Cardiac fibroblast (primary cell): Measurements from ENCODE around the gene DMTF1.
A peak's percentile ranks its signal among the peaks of the same experiment; 100 is the strongest.

Experiments used
- DNase-seq, 2 donors: peaks; one replicate each; pipeline versions ENCODE4 v3.0.0 to v3.0.0-alpha.2; 2010; ENCODE audit warnings: low read depth in 2 of 2
- H3K4me3 ChIP-seq, 2 donors: replicated peaks in 1 of 2; 1 replicate in 1 of 2; 2 replicates in 1 of 2; pipeline ENCODE4 v1.5.1; 2011; ENCODE audit warnings: low read depth in 2 of 2, low read length in 2 of 2, mild to moderate bottlenecking in 2 of 2, moderate library complexity in 1 of 2
- CTCF ChIP-seq: IDR thresholded peaks from one replicate; pipeline ENCODE4 v1.5.1; 2011; ENCODE audit warnings: low read depth, mild to moderate bottlenecking, low read length, inconsistent platforms

The DMTF1 gene

DNA sequence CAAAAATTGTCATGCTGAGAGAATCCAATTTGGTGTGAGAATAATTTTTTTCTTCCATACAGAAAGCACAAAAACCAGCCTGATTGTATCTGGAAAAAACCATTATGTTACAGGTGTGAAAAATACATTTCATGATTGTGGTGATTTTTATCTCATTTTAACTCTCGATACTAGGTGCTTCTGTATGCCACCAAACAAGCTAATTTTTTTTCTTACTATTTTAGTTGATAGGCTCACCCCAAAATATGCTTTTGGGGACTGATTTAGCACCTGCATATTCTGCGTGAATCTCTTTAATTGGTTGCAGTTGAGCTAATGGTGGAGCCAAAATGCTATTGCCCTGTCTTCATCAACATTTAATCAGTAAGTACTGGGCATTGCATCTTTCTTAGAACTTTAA is 1.9 kb downstream of the DMTF1 start:
- H3K4me3 ChIP-seq, result peak overlapping the region; percentile 74 to 79
- no peak for DNase-seq

DNA sequence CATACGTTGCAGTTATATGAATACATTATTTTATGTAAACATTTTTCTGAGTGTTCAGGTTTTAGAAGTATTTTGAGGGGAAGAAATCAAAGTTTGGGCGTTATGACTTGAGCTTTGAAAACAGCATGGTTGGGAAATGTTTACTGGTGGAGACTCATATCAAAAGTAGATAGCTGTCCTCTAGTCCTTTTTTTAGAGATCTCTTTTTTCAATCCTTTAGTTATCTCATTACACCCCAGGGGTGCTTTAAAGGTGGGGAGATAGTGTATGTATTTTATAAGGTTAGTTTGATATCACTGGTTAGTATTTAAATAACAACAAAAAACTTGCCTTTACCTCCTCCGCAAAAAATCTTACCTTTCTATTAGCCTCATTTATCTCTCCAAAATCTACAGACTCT is 2.3 kb downstream of the DMTF1 start:
- TF ChIP-seq CTCF, result no peak
- DNase-seq, result no peak
- H3K4me3 ChIP-seq, result peak overlapping the region; percentile 74 to 79

More for the DNA sequence above, 1.9 kb downstream of the DMTF1 start:
- no peak for TF ChIP-seq CTCF

DNA sequence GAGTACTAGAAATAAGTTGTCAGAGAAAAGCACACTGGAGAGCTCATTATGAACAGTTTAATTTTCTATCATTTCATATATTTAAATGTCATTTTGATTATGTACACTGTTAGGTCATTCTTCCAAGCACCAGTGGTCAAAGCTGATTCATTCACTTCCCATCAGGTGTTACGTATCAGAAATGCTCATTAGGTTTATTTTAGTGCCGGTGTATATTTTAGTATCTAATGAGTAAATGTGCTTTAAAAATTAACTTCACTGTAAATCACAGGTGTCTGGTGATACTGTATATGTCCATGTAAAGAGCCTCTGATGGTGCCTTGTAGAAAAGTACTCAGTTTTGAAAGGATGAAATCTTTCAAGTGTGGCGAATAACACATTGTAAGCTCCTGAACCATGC is 3.5 kb downstream of the DMTF1 start:
- TF ChIP-seq CTCF, result no peak
- H3K4me3 ChIP-seq, result no peak overlapping the region
- peak in 1 of 2 donors; percentile 17 for DNase-seq

- TF ChIP-seq CTCF, result no peak
- H3K4me3 ChIP-seq, result no peak overlapping the region
- peak in 1 of 2 donors; percentile 32 for DNase-seq
These were observed 4.5 kb downstream of the DMTF1 start for GRCh38 chr7:87156709-87157108.

DNA sequence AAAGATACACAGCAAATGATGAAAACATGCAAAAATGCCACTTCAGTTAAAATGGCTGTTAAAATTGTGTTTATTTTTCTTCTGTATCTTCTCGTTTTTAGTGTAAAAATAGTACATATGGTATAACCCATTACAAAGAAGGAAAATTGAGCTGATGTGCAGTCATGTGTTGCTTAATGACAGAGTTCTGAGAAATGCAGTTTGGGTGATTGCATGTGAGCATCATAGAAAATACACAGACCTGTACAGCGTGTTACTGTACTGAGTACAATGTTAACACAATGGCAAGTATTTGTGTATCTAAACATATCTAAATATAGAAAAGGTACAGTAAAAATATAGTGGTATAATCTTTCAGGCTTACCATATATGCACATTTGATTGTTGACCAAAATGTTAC is 7.3 kb downstream of the DMTF1 start:
- peak in 1 of 2 donors; percentile 3 for DNase-seq
- H3K4me3 ChIP-seq, result no peak overlapping the region
- TF ChIP-seq CTCF, result no peak

DNA sequence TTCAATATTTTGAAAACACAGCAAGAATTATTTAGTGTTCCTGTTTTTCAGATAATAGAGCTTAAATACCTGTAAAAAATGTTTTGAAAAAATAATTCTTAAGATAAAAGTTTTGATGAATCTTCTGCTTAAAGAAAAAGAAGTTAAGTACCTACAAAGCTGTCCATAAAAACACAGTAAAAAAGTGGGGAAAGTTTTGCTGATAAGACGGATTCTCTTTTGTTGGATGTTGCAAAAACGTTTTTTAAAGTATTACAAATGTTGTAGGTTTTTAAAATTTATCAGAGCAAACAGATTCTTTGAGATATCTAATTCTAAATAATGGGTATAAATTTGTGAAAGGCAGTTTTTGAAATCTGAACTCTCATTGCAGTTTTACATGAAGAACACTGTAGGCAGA is 12.2 kb downstream of the DMTF1 start:
- TF ChIP-seq CTCF, result no peak
- no peak overlapping the region for H3K4me3 ChIP-seq

GRCh38 chr7:87170828-87171227 is 18.6 kb downstream of the DMTF1 start:
- TF ChIP-seq CTCF, result no peak
- DNase-seq, result no peak
- no peak overlapping the region for H3K4me3 ChIP-seq

More for the DNA sequence above, 12.2 kb downstream of the DMTF1 start:
- no peak for DNase-seq
